ENCODE measurements around the gene GUCY2D. TPM values are rescaled to one million over a fixed set of nuclear protein-coding genes. Genes with fewer than 3 reads are reported as not detected.
"Not testable (repeated sequence)": the region's sequence is repeated elsewhere in the genome, so short reads cannot be mapped to it uniquely, and the experiment has no call there.

GUCY2D gene
- not detected for polyA plus RNA-seq (2013, experiment 1 of 2; ENCODE audit: insufficient read length)
- not detected for polyA plus RNA-seq (2013, experiment 2 of 2; ENCODE audit: insufficient read length)

GRCh38 chr17:8001976-8002720, at the start of gene GUCY2D:
Gene GUCY2D (plus strand): TSS chr17:8002615. CDS start chr17:8003048, 433 bp downstream.
- DNase-seq, result no peak

- not testable (repeated sequence) for DNase-seq
Observed at GRCh38 chr17:7953266-7953665, 49.1 kb upstream of the GUCY2D start.

- DNase-seq, result peak; percentile 7
Observed at GRCh38 chr17:7955414-7956227, 46.8 kb upstream of the GUCY2D start.

- no peak for DNase-seq
Observed at GRCh38 chr17:7956228-7956965, 46.0 kb upstream of the GUCY2D start.

GRCh38 chr17:7959503-7960253, 42.7 kb upstream of the GUCY2D start:
- no peak for DNase-seq

GRCh38 chr17:7961421-7961820, 41.0 kb upstream of the GUCY2D start:
- DNase-seq, result no peak

GRCh38 chr17:7967751-7968150, 34.7 kb upstream of the GUCY2D start:
- DNase-seq, result no peak

- no peak for DNase-seq
Observed at GRCh38 chr17:7969433-7969832, 33.0 kb upstream of the GUCY2D start.

GRCh38 chr17:7971651-7972050, 30.8 kb upstream of the GUCY2D start:
- no peak for DNase-seq

GRCh38 chr17:7972131-7972785, 30.2 kb upstream of the GUCY2D start:
- DNase-seq, result no peak

GRCh38 chr17:7974638-7975131, 27.7 kb upstream of the GUCY2D start:
- DNase-seq, result no peak

- no peak for DNase-seq
Observed at GRCh38 chr17:7977039-7977438, 25.4 kb upstream of the GUCY2D start.

GRCh38 chr17:7977805-7978204, 24.6 kb upstream of the GUCY2D start:
- DNase-seq, result no peak

GRCh38 chr17:7982173-7982572, 20.2 kb upstream of the GUCY2D start:
- peak; percentile 64 for DNase-seq

GRCh38 chr17:7982666-7983065, 19.7 kb upstream of the GUCY2D start:
- no peak for DNase-seq

- DNase-seq, result no peak
Observed at GRCh38 chr17:7984904-7985303, 17.5 kb upstream of the GUCY2D start.

GRCh38 chr17:7987112-7987893, 15.1 kb upstream of the GUCY2D start:
- DNase-seq, result no peak

- DNase-seq, result peak; percentile 85
Observed at GRCh38 chr17:7988750-7989178, 13.7 kb upstream of the GUCY2D start.

- DNase-seq, result peak; percentile 63
Observed at GRCh38 chr17:7989781-7990655, 12.4 kb upstream of the GUCY2D start.
